DMS53 (cell line): Measurements from ENCODE around the gene CASS4.
"Not testable (repeated sequence)": the region's sequence is repeated elsewhere in the genome, so short reads cannot be mapped to it uniquely, and the experiment has no call there.

ENCODE experiments used
- DNase-seq: peaks from one replicate; lab custom pipeline; 2025; lab: John Stamatoyannopoulos, UW

The CASS4 gene, protein sequence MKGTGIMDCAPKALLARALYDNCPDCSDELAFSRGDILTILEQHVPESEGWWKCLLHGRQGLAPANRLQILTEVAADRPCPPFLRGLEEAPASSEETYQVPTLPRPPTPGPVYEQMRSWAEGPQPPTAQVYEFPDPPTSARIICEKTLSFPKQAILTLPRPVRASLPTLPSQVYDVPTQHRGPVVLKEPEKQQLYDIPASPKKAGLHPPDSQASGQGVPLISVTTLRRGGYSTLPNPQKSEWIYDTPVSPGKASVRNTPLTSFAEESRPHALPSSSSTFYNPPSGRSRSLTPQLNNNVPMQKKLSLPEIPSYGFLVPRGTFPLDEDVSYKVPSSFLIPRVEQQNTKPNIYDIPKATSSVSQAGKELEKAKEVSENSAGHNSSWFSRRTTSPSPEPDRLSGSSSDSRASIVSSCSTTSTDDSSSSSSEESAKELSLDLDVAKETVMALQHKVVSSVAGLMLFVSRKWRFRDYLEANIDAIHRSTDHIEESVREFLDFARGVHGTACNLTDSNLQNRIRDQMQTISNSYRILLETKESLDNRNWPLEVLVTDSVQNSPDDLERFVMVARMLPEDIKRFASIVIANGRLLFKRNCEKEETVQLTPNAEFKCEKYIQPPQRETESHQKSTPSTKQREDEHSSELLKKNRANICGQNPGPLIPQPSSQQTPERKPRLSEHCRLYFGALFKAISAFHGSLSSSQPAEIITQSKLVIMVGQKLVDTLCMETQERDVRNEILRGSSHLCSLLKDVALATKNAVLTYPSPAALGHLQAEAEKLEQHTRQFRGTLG

DNA sequence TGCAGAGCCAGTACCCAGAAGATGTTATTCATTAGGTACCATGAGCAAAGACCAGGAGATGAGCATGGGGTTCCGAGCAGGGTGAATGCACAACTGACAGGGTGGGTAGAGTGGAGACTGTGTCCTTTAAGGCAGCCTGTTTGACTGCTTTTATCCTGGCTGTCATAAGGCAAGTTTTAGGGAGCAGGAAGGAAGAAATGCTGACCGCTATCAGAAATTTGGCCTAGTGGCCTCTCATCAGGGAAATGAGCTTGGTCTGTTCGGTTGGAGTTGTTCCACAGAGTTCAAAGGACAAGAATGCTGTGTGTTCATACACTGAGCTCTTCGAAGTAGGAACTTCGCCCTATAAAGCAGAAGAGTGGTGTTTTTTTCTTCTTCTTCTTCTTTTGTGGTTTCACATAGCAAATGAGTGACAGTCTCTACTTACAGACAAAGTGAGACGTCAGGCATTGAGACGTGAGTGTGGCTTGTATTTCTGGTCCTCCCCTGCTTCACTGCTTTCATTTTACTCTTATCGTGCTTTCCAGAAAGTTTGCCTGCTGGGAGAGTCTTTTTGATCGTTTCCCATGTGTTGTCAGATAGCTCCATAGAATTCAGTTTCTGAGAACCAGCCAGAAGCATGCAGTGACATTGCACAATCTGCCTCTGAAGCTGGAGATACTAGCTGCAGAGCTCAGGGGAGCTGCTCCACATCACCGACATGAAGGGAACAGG lies at the start of gene CASS4:
Gene CASS4, plus strand, starts transcription at position 502 of the 714 bp plus-strand sequence. Its CDS starts 199 bp downstream, at position 701.
- DNase-seq, result no peak

DNA sequence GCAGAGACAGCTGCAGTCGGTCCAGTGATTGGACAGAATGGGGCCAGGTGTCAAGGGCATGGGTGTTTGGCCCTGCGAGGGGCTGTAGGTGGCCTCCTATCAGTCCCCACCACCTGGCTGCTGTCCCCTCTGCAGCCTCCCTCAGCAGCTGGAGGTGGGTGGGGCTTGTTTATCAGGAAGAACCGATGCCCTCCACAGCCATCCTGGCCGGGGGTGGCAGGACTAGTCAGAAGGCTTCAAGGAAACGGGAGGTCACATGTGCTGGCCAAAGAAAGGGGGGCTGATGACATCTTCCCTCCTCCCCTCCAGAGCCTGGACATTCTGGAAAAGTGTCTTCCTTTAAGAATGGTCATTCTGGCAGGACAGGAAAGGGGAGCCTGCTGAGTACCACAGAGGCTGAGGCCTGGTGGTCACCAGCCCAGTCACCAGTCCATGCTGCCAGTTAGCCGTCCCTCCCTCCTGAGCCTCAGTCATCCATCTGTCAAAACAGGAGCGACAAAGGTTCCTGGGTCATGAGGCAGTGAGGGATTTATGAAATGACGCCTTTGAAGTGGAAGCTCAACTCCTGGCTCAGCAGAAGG lies 49.1 kb upstream of the CASS4 start:
- peak; percentile 12 for DNase-seq

DNA sequence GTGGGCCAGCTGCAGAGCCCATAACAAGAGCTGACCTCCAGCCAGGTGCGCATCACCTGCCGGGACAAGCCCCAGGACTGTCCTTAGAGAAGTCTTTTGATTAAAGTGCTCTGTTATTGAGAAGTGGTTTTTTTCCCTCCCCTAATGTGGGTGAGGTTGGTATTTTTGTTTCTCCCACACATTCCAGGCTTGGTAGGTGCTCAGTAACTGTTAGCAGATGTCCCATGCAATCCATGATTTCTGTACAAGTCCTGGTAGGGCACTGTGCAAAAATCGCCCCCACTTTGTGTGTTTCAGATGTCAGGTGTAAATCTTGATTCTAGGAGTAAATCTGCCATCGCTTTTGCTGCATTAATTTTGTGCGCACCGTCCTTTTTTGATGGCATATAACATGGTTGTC lies 48.6 kb upstream of the CASS4 start:
- no peak for DNase-seq

DNA sequence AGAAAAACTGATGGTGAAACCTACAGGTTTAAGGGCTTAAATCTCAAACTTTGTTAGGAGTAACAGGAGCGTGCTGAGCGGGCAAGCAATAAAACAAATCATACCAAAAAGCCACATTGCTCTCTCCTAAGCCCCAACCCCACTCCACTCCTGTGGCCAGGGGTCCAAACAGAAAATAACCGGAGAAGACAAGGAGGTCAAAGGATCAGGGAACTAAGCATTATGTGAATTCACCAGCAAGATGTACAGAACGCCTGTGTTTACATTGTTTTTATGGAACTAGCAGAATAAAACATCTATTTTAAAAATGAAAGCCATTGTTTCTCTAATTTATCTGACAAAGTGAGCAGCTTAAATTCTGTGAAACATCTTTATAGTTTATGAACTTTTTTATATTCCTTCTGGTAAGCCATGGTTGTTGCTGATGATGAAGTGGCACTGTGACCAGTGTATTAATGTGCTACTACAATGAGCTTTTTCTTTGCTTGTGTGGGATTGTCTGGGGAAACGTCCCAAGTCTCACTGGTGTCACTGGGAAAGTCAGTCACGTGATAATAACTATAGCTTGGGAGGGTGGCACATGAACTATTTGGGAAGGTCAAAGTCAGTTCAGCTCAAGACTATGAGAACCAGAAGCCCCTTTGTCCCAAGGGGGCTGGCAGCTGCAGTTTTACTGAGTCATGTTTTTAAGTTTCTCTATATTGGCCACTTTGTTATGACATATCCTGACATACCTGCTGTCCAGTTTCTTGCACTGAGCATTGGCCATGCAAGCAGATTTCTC lies 43.5 kb upstream of the CASS4 start:
- no peak for DNase-seq

DNA sequence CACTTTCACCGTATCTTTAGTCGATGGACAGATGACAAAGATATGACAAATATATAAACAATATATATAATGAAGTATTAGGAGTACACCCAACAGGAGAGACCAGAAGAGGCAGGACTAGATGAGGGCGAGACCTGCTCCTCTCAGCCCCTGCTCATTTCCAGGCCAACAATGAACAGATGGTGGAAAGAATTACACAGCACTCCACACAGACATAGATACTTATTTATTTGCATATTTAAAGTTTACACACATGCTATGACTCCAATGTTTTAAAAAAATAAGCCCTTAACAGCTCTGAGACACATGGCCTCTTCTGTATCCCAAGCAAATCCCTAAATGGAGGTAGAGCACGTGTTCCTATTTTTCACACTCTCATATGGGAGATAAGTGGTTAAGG lies 42.9 kb upstream of the CASS4 start:
- DNase-seq, result no peak

DNA sequence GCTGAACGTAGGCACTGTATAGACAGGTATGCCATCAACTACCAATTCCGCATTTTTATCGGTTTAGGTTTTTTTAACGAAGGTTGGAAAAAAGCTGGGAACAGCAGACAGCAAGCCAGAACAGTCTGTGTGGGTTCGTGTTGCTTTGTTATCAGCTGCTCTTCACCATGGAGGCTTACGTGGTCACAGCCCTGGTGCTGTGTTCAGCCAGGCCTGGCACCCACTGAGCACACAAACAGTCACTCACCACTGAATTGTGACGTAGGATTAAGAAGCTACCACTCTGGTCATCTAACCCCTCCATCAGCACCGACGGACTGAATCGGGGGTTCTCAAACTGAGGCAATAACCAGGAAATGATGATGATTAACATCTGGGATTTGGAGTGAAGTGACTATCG lies 40.1 kb upstream of the CASS4 start:
- DNase-seq, result no peak

DNA sequence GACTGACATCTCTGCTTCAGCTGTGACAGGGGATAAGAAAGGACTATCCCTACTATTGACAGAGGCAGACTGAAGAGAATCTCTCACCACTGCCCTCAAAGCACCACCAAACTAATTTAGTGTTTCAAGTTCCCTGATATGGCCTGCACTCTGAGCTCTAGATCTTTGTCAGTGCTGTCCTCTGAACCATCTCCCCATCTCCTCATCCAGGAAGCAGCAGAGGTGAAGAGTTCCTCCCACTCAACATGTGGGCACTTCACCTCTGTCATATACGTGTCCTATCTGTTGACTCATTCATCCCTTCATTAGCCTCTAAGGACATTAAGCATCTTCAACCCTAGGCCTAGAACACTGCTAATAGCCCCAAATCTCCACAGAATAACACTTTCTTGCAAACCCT lies 39.2 kb upstream of the CASS4 start:
- DNase-seq, result no peak

DNA sequence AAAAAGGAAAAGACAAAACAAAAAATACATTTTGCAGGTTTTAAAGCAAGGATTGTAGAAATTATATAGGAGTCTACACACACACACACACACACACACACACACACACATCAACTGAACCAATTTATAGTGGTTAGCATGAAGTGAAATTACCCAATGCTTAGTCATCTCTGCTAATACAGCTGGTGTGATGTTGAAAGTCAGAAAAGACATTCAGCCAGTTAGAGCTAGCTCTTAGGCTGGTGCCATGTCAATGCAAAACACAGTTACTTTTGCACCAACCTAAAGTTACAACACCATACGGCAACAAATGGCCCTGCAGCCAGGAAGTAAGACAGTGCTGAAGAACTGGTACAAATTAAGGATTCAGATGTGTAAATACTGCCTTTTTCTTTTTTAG lies 38.1 kb upstream of the CASS4 start:
- peak; percentile 58 for DNase-seq

DNA sequence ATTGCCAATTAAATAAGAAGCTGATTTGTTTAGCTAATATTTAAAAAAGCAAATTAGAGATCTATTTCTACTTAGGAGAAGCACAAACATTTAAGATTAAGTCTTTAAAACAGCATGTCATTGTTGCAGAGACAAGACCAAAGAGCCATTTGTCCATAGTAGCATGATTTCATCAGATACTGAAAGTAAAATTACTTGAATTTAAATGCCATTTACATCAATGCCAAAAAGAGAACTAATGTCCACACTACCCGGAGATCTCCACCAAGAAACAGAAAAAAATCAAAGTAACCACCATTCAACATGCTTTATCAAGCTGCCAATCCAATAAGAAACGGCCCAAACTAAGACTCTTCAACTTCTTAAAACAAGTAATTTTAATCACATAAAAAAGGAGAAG lies 35.7 kb upstream of the CASS4 start:
- DNase-seq, result no peak

DNA sequence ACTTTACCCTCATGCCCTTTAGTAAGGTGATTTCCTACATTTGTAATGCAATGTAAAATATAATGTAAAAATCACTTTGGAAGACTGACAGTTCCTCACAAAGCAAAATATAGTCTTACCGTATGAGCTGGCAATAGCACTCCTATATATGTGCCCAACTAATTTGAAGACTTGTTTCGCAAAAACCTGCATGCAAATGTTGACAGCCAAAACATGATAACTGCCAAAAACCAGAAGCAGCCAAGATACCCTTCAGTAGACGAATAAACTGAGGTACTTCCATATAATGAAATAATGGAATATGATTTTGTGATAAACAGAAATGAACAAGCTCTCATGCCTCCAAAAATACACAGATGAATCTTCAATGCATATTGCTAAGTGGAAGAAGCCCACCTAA lies 33.7 kb upstream of the CASS4 start:
- DNase-seq, result no peak

DNA sequence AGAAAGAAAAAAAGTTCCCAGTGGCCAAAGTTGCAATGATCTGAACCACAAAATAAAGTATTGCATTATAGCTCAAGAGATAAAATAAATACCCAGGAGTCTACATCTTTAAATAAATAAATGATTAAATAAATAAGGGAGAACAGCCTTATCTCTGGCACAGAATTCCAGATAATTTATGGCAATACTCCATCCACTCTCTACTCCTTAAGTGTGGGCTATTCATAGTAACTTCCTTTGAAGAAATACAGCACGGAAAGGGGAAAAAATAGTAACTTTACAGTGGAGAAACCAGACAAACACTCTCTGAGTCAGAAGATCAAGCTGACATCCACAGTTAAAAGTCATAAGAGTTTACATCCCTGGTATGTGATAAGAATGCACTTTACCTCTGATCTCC lies 31.7 kb upstream of the CASS4 start:
- DNase-seq, result no peak

DNA sequence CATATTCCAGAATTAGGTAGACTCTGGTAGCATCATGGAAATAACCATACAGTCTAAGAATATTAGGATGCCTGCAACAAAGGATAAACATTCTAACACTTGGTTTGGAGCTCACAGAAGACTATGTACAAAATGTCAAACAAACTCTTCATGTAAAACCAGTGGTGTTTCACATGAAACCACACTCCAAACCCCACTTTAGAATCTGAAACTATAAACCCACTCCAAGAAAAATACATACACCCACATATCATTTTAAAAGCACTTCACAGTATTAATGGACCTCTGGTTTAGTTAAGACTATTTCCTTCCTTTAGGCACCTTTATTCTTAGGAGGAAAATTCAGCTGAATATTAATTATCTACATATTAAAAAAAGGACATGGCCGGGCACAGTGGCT lies 30.6 kb upstream of the CASS4 start:
- no peak for DNase-seq

DNA sequence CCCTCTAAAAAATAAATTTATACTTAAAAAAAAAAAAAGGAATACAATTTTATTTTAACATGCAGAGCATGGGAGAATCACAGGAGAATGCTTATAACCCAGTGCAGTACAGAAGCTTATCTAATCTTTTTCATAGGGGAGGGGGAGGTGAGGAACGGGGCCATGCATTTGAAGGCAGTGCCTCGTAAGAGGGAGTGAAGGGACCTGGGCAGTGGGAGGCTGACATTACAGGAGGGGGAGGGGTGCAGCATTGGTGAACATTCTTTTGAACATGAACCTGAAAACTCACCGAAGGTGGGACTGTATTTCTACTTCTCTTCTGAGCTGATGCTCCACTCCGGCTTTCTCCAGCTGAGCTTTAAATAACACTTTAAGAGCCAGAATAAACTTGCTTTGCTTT lies 29.4 kb upstream of the CASS4 start:
- DNase-seq, result no peak

DNA sequence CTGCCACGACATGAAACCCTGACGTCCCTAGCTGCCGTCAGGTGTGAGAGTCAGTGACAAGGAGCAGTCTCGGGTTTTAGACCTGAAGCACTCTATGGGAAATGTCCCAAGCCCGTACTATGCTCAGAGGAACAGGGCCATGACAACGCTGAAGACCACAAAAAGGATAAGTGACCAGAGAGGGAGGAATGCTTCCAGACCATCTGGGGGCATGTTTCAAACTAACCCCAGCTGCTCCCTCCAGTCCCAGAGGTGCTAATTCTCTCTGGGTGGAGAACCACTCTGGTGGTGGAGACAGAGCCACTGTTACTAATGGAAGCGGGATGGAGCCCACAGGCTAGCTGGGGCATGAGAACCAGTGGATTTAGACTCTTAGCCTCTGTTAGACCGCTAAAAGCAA lies 28.7 kb upstream of the CASS4 start:
- DNase-seq, result no peak

DNA sequence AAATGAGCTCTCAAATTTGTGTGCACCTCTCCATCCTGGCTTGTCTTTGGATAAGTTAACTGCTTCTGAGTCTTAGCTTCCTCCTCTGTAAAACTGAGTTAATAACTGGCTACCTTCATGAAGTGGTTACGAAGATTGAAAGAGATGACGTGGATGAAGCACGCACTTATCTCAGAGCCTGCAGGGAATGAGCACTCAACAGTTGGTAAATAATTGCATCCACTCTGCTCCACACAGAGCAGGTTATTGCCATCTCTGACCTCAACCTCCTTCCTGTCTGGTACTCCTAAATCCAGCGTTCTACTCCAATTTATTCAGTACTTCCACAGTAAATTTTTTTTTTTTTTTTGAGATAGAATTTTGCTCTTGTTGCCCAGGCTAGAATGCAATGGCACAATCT lies 26.9 kb upstream of the CASS4 start:
- DNase-seq, result no peak

DNA sequence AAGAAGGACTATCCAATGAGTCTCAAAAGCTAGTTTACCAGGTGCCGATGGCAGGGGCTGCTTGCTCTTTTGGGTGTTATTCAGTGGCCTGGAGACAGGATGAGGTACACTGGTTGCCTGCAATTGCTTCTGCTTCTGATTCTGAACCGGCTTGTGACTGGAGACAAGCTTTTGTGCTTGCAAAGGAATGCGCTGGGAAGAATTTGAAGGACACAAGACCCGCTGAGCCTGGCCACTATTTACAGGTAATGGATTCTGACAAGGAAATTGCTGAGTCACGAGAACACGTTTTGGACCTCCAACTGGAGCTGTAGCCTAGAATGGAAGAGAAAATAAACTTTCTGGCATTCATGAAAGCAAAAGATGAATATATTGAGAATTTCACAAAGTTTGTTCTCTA lies 25.8 kb upstream of the CASS4 start:
- no peak for DNase-seq

DNA sequence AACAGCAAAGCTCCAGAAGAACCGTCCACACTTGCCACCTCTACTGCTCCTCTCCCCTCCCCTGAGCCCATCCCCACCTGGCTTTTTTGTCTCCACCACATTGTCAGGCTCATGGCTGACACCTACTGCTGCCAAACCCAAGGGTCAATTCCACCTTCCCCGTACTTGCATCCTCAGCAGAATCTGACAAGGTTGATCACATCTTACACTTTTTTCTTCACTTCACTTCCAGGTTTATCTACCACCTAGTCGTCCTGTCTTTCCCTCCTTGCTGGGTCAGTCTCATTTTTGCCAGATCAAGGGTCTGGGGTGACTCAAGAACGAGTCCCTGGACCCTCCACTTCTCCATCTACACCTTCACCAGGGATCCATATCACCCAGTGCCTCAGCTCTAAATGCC lies 23.2 kb upstream of the CASS4 start:
- DNase-seq, result no peak

DNA sequence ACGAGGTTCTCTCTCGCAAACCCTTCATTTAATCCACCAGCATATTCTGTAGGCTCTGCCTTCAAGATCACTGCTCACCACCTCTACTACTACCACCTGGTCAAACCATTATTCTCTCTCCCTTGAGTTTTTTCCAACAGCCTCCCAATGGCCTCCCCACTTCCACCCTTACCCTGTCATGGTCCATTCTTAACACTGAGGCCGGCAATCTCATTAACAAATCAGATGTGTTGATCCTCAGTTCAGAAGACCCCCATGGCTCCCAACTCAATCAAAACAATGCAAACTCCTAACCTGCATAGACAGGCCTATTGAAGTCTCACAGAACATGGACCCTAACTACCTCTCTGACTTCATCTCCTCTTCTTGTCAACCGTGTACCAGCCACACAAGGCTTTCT lies 22.3 kb upstream of the CASS4 start:
- no peak for DNase-seq

DNA sequence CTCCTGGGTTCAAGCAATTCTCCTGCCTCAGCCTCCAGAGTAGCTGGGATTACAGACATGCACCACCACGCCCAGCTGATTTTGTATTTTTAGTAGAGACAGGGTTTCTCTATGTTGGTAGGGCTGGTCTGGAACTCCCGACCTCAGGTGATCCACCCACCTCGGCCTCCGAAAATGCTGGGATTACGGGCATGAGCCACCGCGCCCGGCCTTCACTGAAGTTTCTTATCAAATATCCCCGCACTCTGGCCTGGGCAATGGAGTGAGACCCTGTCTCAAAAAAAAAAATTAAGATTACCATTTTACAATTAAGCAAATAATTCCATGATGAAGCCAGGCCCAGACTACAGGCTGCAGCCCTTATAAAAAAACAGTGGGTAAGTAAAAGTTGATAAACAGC lies 21.7 kb upstream of the CASS4 start:
- DNase-seq, result not testable (repeated sequence)

DNA sequence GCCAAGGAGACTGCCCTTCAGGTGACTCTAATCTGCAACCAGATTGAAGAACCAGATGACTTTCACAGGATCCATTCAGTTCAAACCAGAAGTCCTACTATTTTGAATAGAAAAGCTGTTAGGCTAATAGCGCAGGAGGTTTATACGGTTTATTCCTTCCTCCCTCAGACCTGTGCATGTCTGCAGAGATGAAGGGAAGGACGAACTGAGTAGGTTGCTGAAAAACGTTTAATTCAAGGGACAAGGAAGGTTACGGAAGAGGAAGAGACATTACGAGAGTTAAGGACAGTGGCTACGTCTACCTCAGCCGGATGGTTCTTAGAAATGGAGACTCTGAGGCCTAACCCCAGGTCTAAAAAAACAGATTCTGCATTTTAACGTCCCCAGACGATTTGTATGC lies 21.0 kb upstream of the CASS4 start:
- no peak for DNase-seq

DNA sequence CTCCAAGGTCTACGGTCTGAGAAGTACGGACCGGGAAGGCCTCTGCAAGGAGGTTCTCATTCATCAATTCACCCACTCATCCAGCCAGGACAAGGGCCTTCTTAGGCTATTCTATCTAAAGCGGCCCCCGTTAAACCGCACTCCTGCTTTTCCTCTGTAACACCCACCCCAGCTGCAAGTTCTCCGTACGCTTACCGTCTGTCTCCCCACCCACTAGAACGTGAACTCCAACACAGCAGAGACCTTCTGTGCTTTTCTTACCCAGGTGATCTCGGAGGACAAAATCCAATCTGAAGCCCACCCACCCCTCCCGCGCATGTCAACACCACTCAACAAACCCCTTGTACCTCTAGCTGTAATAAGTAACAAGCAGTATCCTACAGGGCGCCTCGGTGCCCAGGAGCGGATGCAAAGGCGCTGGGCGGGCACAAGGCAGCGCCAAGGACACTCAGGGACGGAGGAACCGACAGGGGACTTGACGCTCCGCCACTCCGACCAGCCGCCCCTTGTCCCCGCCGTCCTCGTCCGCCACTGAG lies 20.4 kb upstream of the CASS4 start:
- peak; percentile 57 for DNase-seq
